ENCODE measurements around the gene SLC9B1.
"Not testable (repeated sequence)": the region's sequence is repeated elsewhere in the genome, so short reads cannot be mapped to it uniquely, and the experiment has no call there.

SLC9B1 gene

GRCh38 chr4:103010804-103011203 is 8.7 kb downstream of the SLC9B1 start:
- TF ChIP-seq, protein P1, sequence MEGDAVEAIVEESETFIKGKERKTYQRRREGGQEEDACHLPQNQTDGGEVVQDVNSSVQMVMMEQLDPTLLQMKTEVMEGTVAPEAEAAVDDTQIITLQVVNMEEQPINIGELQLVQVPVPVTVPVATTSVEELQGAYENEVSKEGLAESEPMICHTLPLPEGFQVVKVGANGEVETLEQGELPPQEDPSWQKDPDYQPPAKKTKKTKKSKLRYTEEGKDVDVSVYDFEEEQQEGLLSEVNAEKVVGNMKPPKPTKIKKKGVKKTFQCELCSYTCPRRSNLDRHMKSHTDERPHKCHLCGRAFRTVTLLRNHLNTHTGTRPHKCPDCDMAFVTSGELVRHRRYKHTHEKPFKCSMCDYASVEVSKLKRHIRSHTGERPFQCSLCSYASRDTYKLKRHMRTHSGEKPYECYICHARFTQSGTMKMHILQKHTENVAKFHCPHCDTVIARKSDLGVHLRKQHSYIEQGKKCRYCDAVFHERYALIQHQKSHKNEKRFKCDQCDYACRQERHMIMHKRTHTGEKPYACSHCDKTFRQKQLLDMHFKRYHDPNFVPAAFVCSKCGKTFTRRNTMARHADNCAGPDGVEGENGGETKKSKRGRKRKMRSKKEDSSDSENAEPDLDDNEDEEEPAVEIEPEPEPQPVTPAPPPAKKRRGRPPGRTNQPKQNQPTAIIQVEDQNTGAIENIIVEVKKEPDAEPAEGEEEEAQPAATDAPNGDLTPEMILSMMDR (IDR thresholded peaks at IDR 0.05; ENCODE audit: insufficient read depth, missing control alignments), result no peak
- DNase-seq (ENCODE audit: insufficient read length, low spot score) (no peak), FAIRE-seq (no peak)

GRCh38 chr4:103008875-103009729 is 10.4 kb downstream of the SLC9B1 start:
- TF ChIP-seq, protein P1 (IDR thresholded peaks at IDR 0.05; ENCODE audit: insufficient read depth, missing control alignments), result peak; percentile 81
- FAIRE-seq (peak; percentile 96), DNase-seq (ENCODE audit: insufficient read length, low spot score) (peak; percentile 30)

DNA sequence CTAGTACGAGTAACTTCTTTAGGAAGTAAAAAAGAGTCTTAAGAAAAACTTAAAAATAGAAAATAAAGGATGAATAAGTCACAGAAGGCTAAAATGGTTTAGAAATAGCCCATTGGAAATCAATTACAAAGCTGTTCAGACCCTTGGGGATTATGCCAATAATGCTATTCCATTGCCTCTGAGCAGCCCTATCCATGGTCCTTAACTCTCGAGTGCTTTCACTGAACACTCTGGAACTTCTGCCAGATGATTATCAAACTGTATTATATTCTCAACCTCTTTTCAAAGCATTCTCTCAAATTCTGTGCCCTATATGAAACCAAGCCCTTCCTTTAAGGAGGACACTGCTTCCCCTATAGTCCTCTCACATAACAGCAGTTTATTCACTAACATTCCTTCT is 17.0 kb downstream of the SLC9B1 start:
- no peak for FAIRE-seq
- TF ChIP-seq, protein P1 (IDR thresholded peaks at IDR 0.05; ENCODE audit: insufficient read depth, missing control alignments), result no peak

DNA sequence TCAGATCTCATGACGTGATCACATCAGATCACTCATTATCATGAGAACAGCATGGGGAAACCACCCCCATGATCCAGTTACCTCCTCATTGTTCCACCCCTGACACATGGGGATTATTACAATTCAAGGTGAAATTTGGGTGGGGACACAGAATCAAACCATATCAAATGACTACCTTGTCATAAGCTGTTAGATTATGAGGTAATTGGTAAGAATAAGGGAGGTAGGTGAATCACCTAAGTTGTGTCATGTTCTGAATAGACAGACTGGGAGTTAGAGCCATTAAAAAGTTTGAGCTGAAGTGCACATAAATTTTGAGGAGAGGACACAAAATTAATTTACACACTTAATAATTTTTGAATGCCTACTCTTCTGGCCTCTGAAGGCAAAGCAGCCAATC is 24.7 kb downstream of the SLC9B1 start:
- DNase-seq (ENCODE audit: insufficient read length, low spot score), result no peak
- no peak for FAIRE-seq
- TF ChIP-seq, protein P1 (IDR thresholded peaks at IDR 0.05; ENCODE audit: insufficient read depth, missing control alignments), result no peak

More for the DNA sequence above, 17.0 kb downstream of the SLC9B1 start:
- no peak for DNase-seq (ENCODE audit: insufficient read length, low spot score)

DNA sequence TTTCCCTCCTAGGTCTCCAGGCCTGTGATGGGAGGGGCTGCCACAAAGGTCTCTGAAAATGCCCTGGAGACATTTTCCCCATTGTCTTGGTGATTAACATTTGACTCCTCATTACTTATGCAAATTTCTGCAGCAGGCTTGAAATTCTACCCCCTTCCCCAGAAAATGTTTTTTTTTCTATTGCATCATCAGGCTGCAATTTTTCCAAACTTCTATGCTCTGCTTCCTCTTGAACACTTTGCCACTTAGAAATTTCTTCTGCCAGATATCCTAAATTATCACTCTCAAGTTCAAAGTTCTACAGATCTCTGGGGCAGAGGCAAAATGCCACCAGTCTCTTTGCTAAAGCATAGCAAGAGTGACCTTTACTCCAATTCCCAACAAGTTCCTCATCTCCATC is 25.5 kb downstream of the SLC9B1 start:
- DNase-seq (ENCODE audit: insufficient read length, low spot score); FAIRE-seq: not testable (repeated sequence)

- TF ChIP-seq, protein P1 (IDR thresholded peaks at IDR 0.05; ENCODE audit: insufficient read depth, missing control alignments), result no peak
- DNase-seq (ENCODE audit: insufficient read length, low spot score) (no peak), FAIRE-seq (no peak)
Measured at GRCh38 chr4:102988429-102989020, 31.0 kb downstream of the SLC9B1 start.

- TF ChIP-seq, protein P1 (IDR thresholded peaks at IDR 0.05; ENCODE audit: insufficient read depth, missing control alignments), result no peak
- no peak for FAIRE-seq
- DNase-seq (ENCODE audit: insufficient read length, low spot score), result no peak
Measured at GRCh38 chr4:102981005-102981404, 38.5 kb downstream of the SLC9B1 start.

DNA sequence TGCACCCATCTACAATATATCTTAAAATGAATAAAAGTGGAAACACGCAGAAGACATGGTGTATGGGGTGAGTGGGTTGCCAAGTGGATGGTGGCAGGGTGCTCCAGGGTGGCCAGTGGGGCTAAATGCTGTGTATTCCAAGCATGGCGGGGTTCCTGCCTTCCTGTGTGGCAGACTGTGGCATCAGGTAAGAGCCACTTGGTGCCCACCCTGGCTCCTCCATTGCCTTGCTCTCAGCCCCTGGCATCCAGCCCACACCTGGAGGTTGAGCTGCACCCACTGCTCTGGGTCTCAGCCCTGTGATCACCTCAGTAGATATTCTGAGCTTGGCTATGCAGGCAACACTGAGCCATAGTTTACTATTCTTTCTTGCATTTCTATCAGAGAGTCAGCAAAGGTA is 57.7 kb downstream of the SLC9B1 start:
- not testable (repeated sequence) for DNase-seq (ENCODE audit: insufficient read length, low spot score); FAIRE-seq
